Mucosa of gallbladder (tissue), 1 donor: ENCODE results near the gene PLEKHG4B. TPM values are rescaled to one million over a fixed set of nuclear protein-coding genes. Genes with fewer than 3 reads are reported as not detected.
"Not testable (repeated sequence)": the region's sequence is repeated elsewhere in the genome, so short reads cannot be mapped to it uniquely, and the experiment has no call there.

Experiments
- DNase-seq: peaks from one replicate; pipeline ENCODE4 v3.0.0-alpha.2; 2020; ENCODE audit warnings: low spot score
- total RNA-seq: library from RNA; stranded (reverse); gene quantifications from one replicate; pipeline ENCODE4 v1.2.1, GENCODE V29; 2021
- donor health status: DM: no; HTN: no; CAD: no.

PLEKHG4B gene
- 0.09 TPM for total RNA-seq

DNA sequence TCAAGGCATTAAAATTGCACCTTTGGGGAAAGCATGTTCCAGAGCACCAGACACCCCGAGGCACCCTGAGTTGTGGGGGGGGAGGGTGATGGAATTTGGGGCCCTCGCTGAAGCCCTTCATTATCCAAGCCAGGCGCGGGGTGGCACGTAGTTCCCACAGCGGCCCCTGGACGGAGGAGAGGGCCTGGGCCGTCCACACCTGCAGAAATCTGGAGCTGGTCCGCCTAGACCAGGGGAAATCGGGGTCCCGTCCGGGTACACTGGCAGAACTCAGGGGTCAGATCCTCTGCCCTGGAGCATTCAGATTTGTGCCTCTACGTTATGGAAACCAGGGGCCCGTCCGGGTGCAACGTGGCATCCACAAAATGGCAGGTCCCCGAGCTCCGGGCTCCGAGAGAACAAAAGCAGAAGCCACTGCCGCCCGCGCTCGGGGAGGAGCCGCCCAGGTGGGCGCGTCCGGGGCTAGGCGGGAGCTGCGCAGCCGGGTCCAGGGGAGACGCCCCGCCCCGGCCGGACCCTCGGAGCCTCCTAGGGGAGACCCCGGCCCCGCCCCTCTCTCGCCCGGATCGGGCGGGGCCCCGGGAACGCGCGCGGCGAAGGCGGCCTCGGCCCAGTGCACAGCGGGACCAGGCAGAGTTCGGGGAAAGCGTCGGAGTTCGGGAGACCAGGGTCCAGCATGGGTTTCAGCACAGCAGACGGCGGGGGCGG, at the start of gene PLEKHG4B:
Gene PLEKHG4B (plus strand): TSS at position 613 of the 708 bp plus-strand sequence. CDS start 64 bp downstream, at position 677.
- DNase-seq = no peak

GRCh38 chr5:42250-42649, 49.7 kb upstream of the PLEKHG4B start:
- no peak for DNase-seq

GRCh38 chr5:48192-48591, 43.8 kb upstream of the PLEKHG4B start:
- no peak for DNase-seq

- not testable (repeated sequence) for DNase-seq
These were observed 42.4 kb upstream of the PLEKHG4B start for GRCh38 chr5:49530-49929.

- no peak for DNase-seq
These were observed 41.9 kb upstream of the PLEKHG4B start for GRCh38 chr5:49953-50544.

DNA sequence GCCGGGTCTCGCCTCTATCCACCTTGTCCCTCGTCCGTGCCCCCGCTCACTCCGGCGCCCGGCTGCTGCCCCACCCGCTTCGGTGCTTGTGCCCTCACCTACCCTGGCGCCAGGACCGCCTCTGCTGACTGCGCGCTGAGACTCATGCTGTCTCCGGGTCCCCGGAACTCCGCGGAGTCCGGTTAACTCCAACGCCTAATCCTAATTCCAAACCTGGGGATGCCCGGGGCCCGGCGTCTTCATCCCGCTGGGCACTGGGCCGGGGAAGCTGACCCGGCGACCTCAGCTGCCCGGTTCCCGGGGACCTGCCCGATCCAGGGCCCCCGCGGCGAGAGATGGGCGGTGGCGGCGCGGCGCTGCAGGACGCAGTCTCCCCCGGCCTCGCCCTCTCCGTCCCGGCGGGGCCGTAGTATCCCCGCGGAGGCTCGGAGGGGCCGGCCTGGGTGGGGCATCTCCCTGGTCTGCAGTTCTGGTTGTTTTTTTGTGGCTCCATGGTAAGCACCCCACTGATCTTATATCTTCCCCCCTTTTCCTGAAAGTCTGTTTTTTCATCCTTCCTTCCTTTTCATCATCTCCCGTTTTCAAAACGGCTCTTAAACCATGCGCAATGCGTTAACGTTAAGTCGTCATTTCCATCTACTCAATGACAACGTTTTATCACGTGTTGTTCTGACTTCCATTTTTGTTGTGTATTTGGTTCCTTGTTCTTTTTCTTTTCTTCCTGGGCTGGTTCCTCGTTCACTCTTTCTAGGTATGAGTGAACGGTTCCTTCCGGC, 41.1 kb upstream of the PLEKHG4B start:
- no peak for DNase-seq

DNA sequence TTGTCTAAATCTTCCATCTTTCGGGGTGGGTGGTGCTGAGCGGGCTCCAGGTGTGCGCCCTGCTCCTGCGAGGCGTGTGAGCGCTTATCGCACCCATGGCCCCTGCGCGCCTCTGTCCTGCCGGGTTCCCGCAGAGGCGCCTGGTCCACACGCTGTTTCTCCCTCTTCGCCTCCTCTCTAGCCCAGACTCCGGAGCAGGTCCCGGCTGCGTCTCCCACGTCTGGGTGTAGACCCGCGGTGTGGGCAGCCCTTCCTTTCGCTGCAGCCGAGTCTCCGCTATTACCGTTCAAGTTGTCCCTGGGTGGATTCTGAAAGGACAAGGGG, 40.5 kb upstream of the PLEKHG4B start:
- no peak for DNase-seq

DNA sequence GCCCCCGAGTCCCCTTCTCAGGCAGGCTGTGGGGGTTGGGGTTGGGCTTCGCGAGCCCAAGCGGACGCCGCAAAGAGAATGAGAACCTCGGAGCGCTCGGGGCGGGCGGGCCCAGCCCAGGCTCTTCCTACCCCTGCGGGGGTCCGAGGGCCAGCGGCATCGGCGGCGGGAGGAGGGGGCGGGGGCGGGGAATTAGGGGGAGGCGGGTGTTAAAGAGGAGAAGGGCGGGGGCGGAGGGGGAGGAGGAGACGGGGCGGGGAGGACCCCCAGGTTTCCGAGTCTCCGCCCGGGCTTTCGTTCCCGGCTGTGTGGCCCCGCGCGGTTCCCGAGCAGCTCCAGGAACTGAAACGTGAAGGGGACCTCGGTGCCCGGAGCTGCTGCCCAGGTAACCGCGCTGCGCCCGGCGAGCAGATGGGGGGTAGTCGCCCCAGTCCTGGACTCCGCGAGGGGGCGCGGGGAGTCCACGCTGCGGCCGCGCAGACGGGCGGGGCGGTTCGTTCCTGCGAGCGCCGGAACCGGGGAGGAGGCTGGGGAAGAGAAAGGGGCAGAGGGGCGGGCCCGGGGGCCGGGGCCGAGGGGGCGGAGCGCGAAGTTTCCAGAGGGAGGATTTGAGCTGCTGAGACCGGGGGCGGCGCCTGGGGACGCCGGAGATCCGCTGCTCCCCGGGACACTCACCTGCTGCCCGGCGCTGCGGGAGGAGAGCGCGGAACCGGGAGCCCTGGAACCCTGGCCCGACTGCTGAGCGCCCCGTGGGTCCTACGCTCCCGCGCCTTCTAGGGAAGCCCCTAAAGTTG, 38.4 kb upstream of the PLEKHG4B start:
- no peak for DNase-seq

DNA sequence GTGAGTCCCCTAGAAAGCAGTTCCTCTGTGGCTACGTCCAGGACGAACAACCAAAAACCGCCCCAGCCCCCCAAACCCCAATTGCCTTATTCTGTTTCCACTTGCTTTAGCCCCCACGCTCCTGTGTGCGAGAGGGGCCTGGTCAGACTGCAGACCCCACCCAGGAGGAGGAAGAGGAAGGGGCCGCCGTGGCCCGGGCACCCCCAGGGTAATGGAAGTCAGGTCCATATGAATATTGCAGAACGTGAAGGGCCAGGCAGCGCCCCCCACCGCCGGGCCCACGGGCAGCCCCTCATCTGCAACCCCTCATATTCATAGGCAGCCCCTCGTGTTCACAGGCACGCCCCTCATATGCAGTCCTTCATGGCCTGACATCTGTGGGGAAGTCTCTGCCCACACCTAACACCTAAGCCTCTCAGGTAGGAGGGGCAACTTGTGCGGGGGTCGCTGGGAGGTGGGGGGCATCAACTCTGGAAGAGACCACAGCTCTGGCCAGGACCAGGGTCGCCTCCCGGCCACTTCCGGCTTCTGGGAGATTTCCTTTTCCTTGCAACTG, 37.7 kb upstream of the PLEKHG4B start:
- no peak for DNase-seq

- DNase-seq = no peak
These were observed 36.9 kb upstream of the PLEKHG4B start for GRCh38 chr5:54876-55569.

GRCh38 chr5:56561-57290, 35.2 kb upstream of the PLEKHG4B start:
- DNase-seq = no peak

GRCh38 chr5:60250-60649, 31.7 kb upstream of the PLEKHG4B start:
- not testable (repeated sequence) for DNase-seq

DNA sequence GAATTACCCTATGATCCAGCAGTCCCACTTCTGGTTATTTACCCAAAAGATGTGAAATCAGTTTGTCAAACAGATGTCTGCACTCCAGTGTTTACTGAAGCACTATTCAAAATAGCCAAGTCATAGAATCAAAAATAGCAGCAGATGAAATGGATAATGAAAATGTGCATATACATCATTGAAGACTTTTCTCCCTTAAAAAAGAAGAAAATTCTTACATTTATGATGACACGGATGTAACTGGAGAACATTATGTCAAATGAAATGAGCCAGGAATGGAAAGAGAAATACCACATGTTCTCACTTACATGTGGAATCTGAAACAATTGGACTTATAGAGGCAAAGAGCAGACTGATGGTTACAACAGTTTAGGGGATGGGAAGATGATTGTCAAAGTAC, 21.5 kb upstream of the PLEKHG4B start:
- DNase-seq = no peak

- DNase-seq = not testable (repeated sequence)
These were observed 19.4 kb upstream of the PLEKHG4B start for GRCh38 chr5:72316-73180.

- not testable (repeated sequence) for DNase-seq
These were observed 18.9 kb upstream of the PLEKHG4B start for GRCh38 chr5:73181-73447.

- DNase-seq = no peak
These were observed 18.0 kb upstream of the PLEKHG4B start for GRCh38 chr5:73768-74502.

GRCh38 chr5:74503-75109, 17.4 kb upstream of the PLEKHG4B start:
- no peak for DNase-seq
